IMR-90 (cell line): ENCODE measurements around the gene AGAP1. TPM values are rescaled to one million over a fixed set of nuclear protein-coding genes. Genes with fewer than 3 reads are reported as not detected.

Source experiments
- ATAC-seq: fragments of 200-7000 bp; cut with Tn5 transposase; 2 replicates; pipeline ENCODE4 v1.9.1; 2020; ENCODE audit warnings: low read depth, mild to moderate bottlenecking, moderate library complexity
- BruUV-seq: library from RNA; stranded (reverse); fragments of 400-500 nt; replicated peaks from 2 replicates; lab custom pipeline; 2021; lab: Mats Ljungman, UMichigan
- CTCF ChIA-PET: fragments of 300-600 bp; formaldehyde crosslinking; extraction: SDS; loops from one replicate; lab custom pipeline; 2021; ENCODE audit warnings: antibody characterized with exemption; lab: Yijun Ruan, JAX
- POLR2A ChIA-PET: fragments of 300-600 bp; sonication (Branson Sonifier 250); formaldehyde crosslinking; loops from one replicate; lab custom pipeline; 2022; ENCODE audit warnings: antibody characterized with exemption; ENCODE audit not compliant: unreplicated experiment; lab: Charles Lee
- DNase-seq: peaks from one replicate; pipeline ENCODE4 v3.0.0; 2013
- H2AFZ ChIP-seq: replicated peaks from 2 replicates; pipeline ENCODE3; 2013; ENCODE audit warnings: low read length, mild to moderate bottlenecking; ENCODE audit not compliant: poor library complexity
- H2AK5ac ChIP-seq: 2 replicates; pipeline ENCODE4 v1.6.1; 2013; ENCODE audit warnings: low read depth, low read length, inconsistent platforms
- H2AK9ac ChIP-seq: replicated peaks from 2 replicates; pipeline ENCODE3; 2013; ENCODE audit warnings: mild to moderate bottlenecking, low read depth, low read length, moderate library complexity; ENCODE audit not compliant: poor library complexity
- H2BK120ac ChIP-seq: 2 replicates; pipeline ENCODE4 v1.6.1; 2013; ENCODE audit warnings: low read depth, low read length, inconsistent platforms
- H2BK15ac ChIP-seq: 3 replicates; pipeline ENCODE4 v1.6.1; 2013; ENCODE audit warnings: low read depth, low read length, inconsistent platforms
- H2BK20ac ChIP-seq: 2 replicates; pipeline ENCODE4 v1.6.1; 2013; ENCODE audit warnings: low read depth, mild to moderate bottlenecking, inconsistent platforms, low read length, moderate library complexity
- H2BK5ac ChIP-seq: 2 replicates; pipeline ENCODE4 v1.6.1; 2013; ENCODE audit warnings: mild to moderate bottlenecking, low read depth, low read length, inconsistent platforms; ENCODE audit not compliant: poor library complexity, severe bottlenecking
- H3K14ac ChIP-seq: replicated peaks from 2 replicates; pipeline ENCODE4 v1.6.1; 2013; ENCODE audit warnings: low read depth, low read length, inconsistent platforms
- H3K18ac ChIP-seq: 2 replicates; pipeline ENCODE4 v1.6.1; 2013; ENCODE audit warnings: low read depth, low read length, control low read depth
- H3K23ac ChIP-seq: 2 replicates; pipeline ENCODE4 v1.6.1; 2013; ENCODE audit warnings: low read depth, low read length, inconsistent platforms
- H3K27ac ChIP-seq: 2 replicates; pipeline ENCODE4 v1.5.1; 2013; ENCODE audit warnings: mild to moderate bottlenecking, control low read depth, low read length; ENCODE audit not compliant: insufficient read depth
- H3K27me3 ChIP-seq: 2 replicates; pipeline ENCODE4 v1.6.1; 2013; ENCODE audit warnings: low read length; ENCODE audit not compliant: control insufficient read depth, insufficient read depth
- H3K36me3 ChIP-seq: 2 replicates; pipeline ENCODE4 v1.6.1; 2013; ENCODE audit warnings: low read length, mixed read lengths; ENCODE audit not compliant: control insufficient read depth, insufficient read depth
- H3K4ac ChIP-seq: 2 replicates; pipeline ENCODE4 v1.6.1; 2013; ENCODE audit warnings: low read depth, low read length, inconsistent platforms
- H3K4me1 ChIP-seq: 2 replicates; pipeline ENCODE4 v1.6.1; 2013; ENCODE audit warnings: low read length, mixed read lengths; ENCODE audit not compliant: control insufficient read depth, insufficient read depth
- H3K4me2 ChIP-seq: 2 replicates; pipeline ENCODE4 v1.6.1; 2013; ENCODE audit warnings: low read depth, mild to moderate bottlenecking, control low read depth, low read length, moderate library complexity
- H3K4me3 ChIP-seq: 2 replicates; pipeline ENCODE4 v1.5.1; 2013; ENCODE audit warnings: low read depth, mild to moderate bottlenecking, control low read depth, low read length, moderate library complexity; ENCODE audit not compliant: insufficient read depth
- H3K56ac ChIP-seq: 2 replicates; pipeline ENCODE4 v1.6.1; 2013; ENCODE audit warnings: low read length, inconsistent platforms; ENCODE audit not compliant: insufficient read depth; ENCODE audit errors: extremely low read depth
- H3K79me1 ChIP-seq, 2 experiments: 2 replicates each; pipeline ENCODE4 v1.6.1; 2013; ENCODE audit warnings: low read length in 2 of 2, inconsistent platforms in 1 of 2, low read depth in 1 of 2
- H3K9ac ChIP-seq: 2 replicates; pipeline ENCODE4 v1.6.1; 2013; ENCODE audit warnings: low read depth, low read length, control low read depth
- H3K9me1 ChIP-seq: 2 replicates; pipeline ENCODE4 v1.6.1; 2013; ENCODE audit warnings: low read length, inconsistent platforms; ENCODE audit not compliant: insufficient read depth
- H3K9me3 ChIP-seq: 2 replicates; pipeline ENCODE4 v1.6.1; 2013; ENCODE audit warnings: low read length; ENCODE audit not compliant: control insufficient read depth, insufficient read depth
- H4K20me1 ChIP-seq: 2 replicates; pipeline ENCODE4 v1.6.1; 2013; ENCODE audit warnings: low read length, inconsistent platforms; ENCODE audit not compliant: insufficient read depth
- H4K5ac ChIP-seq: 2 replicates; pipeline ENCODE4 v1.6.1; 2013; ENCODE audit warnings: mild to moderate bottlenecking, low read depth, low read length, control low read depth
- H4K8ac ChIP-seq, 2 experiments: 2 replicates each; pipeline ENCODE4 v1.6.1; 2013; ENCODE audit warnings: low read depth in 2 of 2, low read length in 2 of 2, control low read depth in 1 of 2, inconsistent platforms in 1 of 2
- H4K91ac ChIP-seq: 2 replicates; pipeline ENCODE4 v1.6.1; 2013; ENCODE audit warnings: low read depth, low read length, inconsistent platforms; ENCODE audit not compliant: insufficient read depth
- CEBPB ChIP-seq: IDR thresholded peaks from 2 replicates; pipeline ENCODE4 v1.6.1; 2012; ENCODE audit warnings: low read depth, low read length, improper control_type of control experiment
- CTCF ChIP-seq: conservative IDR thresholded peaks from 2 replicates; pipeline ENCODE4 v1.5.1; 2012; ENCODE audit warnings: mild to moderate bottlenecking, low read depth, low read length, improper control_type of control experiment
- MXI1 ChIP-seq: IDR thresholded peaks from 2 replicates; pipeline ENCODE4 v1.6.1; 2012; ENCODE audit warnings: low read depth, mild to moderate bottlenecking, low read length, moderate library complexity, borderline replicate concordance
- POLR2A ChIP-seq: IDR thresholded peaks from 2 replicates; pipeline ENCODE4 v1.6.1; 2012; ENCODE audit warnings: mild to moderate bottlenecking, low read depth, low read length
- WGBS, 2 experiments: methylation state at CpG; one replicate each; pipeline versions ENCODE4 v1.1.5 to v1.1.7; 2013; ENCODE audit warnings: missing lambda C conversion rate in 2 of 2; ENCODE audit not compliant: insufficient read length in 1 of 2; ENCODE audit errors: extremely low coverage in 2 of 2; 5-methylcytosine and 5-hydroxymethylcytosine counted together
- dilution Hi-C: fragments of 300-500 bp; cut with HindIII; formaldehyde crosslinking; loops from one replicate; pipeline ENCODE4 v1.14.3; 2018; ENCODE audit warnings: low sequenced_read_pairs; ENCODE audit not compliant: unreplicated experiment
- in situ Hi-C: fragments of 300-500 bp; cut with MboI; formaldehyde crosslinking; loops from 3 replicates; pipeline ENCODE4 v1.14.3; 2019; ENCODE audit warnings: low sequenced_read_pairs, inconsistent platforms, mixed read lengths
- intact Hi-C: fragments of 100-400 bp; cut with micrococcal nuclease; formaldehyde crosslinking; loops from 2 replicates; pipeline ENCODE4 v1.10.0; 2022
- polyA plus RNA-seq, 3 experiments: library from polyadenylated mRNA; depleted of rRNA; stranded (reverse); fragments of >200 nt; gene quantifications; 2 replicates each; pipeline ENCODE4 v1.2.3, GENCODE V29; 2012; ENCODE audit warnings: low replicate concordance in 1 of 3
- total RNA-seq: library from RNA; depleted of rRNA; stranded (reverse); fragments of >200 nt; gene quantifications from 2 replicates; pipeline ENCODE4 v1.2.3, GENCODE V29; 2012

The AGAP1 gene
- total and polyA plus RNA-seq, 2 of the 4 experiments (the other 2 are of a cell fraction) = 15.1 to 16.4 TPM

GRCh38 chr2:236085211-236085610 is 591.4 kb downstream of the AGAP1 start:
- Histone ChIP-seq H3K9me1 (peaks cover 2% of the 10 kb centered on the region; the same call in 1 of the 2 replicates), H2AFZ (no peak overlapping the region), H3K14ac (no peak overlapping the region), H3K36me3 (no peaks in the 10 kb centered on the region), H2BK5ac (no peak overlapping the region), H3K4me3 (no peak overlapping the region), H3K9me3 (no peaks in the 10 kb centered on the region), H4K5ac (no peak overlapping the region), H3K23ac (no peak overlapping the region), H3K27me3 (no peaks in the 10 kb centered on the region), H3K9ac (no peak overlapping the region), H2BK15ac (no peak overlapping the region), H3K18ac (no peak overlapping the region), H3K79me1 (no peaks in the 10 kb centered on the region), H3K56ac (no peak overlapping the region), H2BK120ac (no peak overlapping the region), H2BK20ac (no peak overlapping the region), H3K27ac (no peak overlapping the region), H4K20me1 (no peaks in the 10 kb centered on the region), H2AK5ac (no peak overlapping the region), H3K4ac (no peak overlapping the region), H4K91ac (no peak overlapping the region), H4K8ac (no peak overlapping the region), H3K4me2 (no peak overlapping the region), H2AK9ac (no peak overlapping the region), H3K4me1 (no peaks in the 10 kb centered on the region; the same call in 1 of the 2 replicates)
- TF ChIP-seq CTCF = no peak
- TF ChIP-seq MXI1 = no peak
- TF ChIP-seq POLR2A = no peak
- TF ChIP-seq CEBPB = no peak
- DNase-seq (no peak), ATAC-seq (no peak)
- WGBS, 2 experiments = no CpG with 5 or more reads among the region's 2 CpGs
- intact Hi-C loops (no loop called here), in situ Hi-C loops (no loop called here), dilution Hi-C loops (no loop called here)
- ChIA-PET CTCF (no interaction called here), POLR2A (no interaction called here)
- no TSS peak for BruUV-seq
